HCT116 (cell line): ENCODE data around the gene MAGEF1. TPM values are rescaled to one million over a fixed set of nuclear protein-coding genes. Genes with fewer than 3 reads are reported as not detected.

Experiments used
- ATAC-seq: fragments of 200-7000 bp; cut with Tn5 transposase; 2 replicates; pipeline ENCODE4 v1.9.1; 2020; ENCODE audit warnings: mild to moderate bottlenecking, moderate library complexity
- BruUV-seq: library from RNA; stranded (reverse); fragments of 400-500 nt; replicated peaks from 2 replicates; lab custom pipeline; 2021; lab: Mats Ljungman, UMichigan
- CTCF ChIA-PET: fragments of 300-600 bp; sonication (Branson Sonifier 250); formaldehyde crosslinking; loops from one replicate; lab custom pipeline; 2021; ENCODE audit warnings: antibody characterized with exemption; lab: Charles Lee
- POLR2A ChIA-PET: fragments of 300-600, 350-600 bp; sonication (Branson Sonifier 250); formaldehyde crosslinking; loops from one replicate; lab custom pipeline; 2021; ENCODE audit warnings: antibody characterized with exemption; lab: Charles Lee
- RAD21 ChIA-PET, 2 experiments: fragments of 300-600 bp; sonication (Branson Sonifier 250); formaldehyde crosslinking; loops; one replicate each; lab custom pipeline; 2023; ENCODE audit warnings: low total read pairs in 2 of 2; ENCODE audit not compliant: uncharacterized antibody in 2 of 2, unreplicated experiment in 2 of 2, low non-redundant PET in 1 of 2; lab: Charles Lee
- DNase-seq: peaks from one replicate; pipeline ENCODE4 v3.0.0-alpha.2; 2010; ENCODE audit warnings: low read depth, low spot score
- H2AFZ ChIP-seq: fragments of 200-600 bp; shearing (Covaris generic), sonication (generic); 2 replicates; pipeline ENCODE4 v1.6.1; 2017; ENCODE audit warnings: low read depth, mixed run types, mixed read lengths, antibody characterized with exemption, low read length; ENCODE audit not compliant: poor library complexity, severe bottlenecking
- H3K27ac ChIP-seq: 2 replicates; pipeline ENCODE4 v1.5.1; 2012; ENCODE audit warnings: low read depth, low read length
- H3K27me3 ChIP-seq: fragments of 200-600 bp; sonication (generic); 2 replicates; pipeline ENCODE4 v1.6.1; 2016; ENCODE audit warnings: mixed run types, low read length, mixed read lengths; ENCODE audit not compliant: insufficient read depth
- H3K36me3 ChIP-seq, 2 experiments: fragments of 200-500 bp in 1 of 2; fragments of 200-600 bp in 1 of 2; sonication (Bioruptor generic) in 1 of 2; sonication (generic) in 1 of 2; 2 replicates each; pipeline versions ENCODE4 v1.5.1 to v1.6.1; 2014 to 2016; ENCODE audit warnings: low read length in 2 of 2, inconsistent platforms in 1 of 2, mixed read lengths in 1 of 2, mixed run types in 1 of 2; ENCODE audit not compliant: insufficient read depth in 2 of 2, control insufficient read depth in 1 of 2
- H3K4me1 ChIP-seq, 2 experiments: fragments of 200-600 bp in 1 of 2; sonication (generic) in 1 of 2; 2 replicates each; pipeline versions ENCODE4 v1.5.1 to v1.6.1; 2012 to 2017; ENCODE audit warnings: low read length in 2 of 2, inconsistent platforms in 1 of 2, mild to moderate bottlenecking in 1 of 2, mixed read lengths in 1 of 2, mixed run types in 1 of 2, moderate library complexity in 1 of 2; ENCODE audit not compliant: insufficient read depth in 2 of 2, control insufficient read depth in 1 of 2
- H3K4me2 ChIP-seq: fragments of 200-600 bp; sonication (generic); 2 replicates; pipeline ENCODE4 v1.6.1; 2017; ENCODE audit warnings: mixed run types, low read length, mixed read lengths
- H3K4me3 ChIP-seq, 2 experiments: fragments of 200-600 bp in 1 of 2; sonication (generic) in 1 of 2; replicated peaks in 1 of 2; 2 replicates each; pipeline ENCODE4 v1.5.1; 2011 to 2016; ENCODE audit warnings: low read length in 2 of 2, control low read depth in 1 of 2, low read depth in 1 of 2, mild to moderate bottlenecking in 1 of 2, mixed read lengths in 1 of 2, mixed run types in 1 of 2
- H3K79me2 ChIP-seq: fragments of 200-600 bp; sonication (generic); 2 replicates; pipeline ENCODE4 v1.6.1; 2017; ENCODE audit warnings: mild to moderate bottlenecking, mixed run types, low read length, moderate library complexity, mixed read lengths; ENCODE audit not compliant: insufficient read depth
- H3K9ac ChIP-seq: fragments of 200-600 bp; sonication (generic); 2 replicates; pipeline ENCODE4 v1.6.1; 2016; ENCODE audit warnings: low read length, mixed read lengths
- H3K9me2 ChIP-seq: fragments of 200-600 bp; sonication (generic), shearing (Covaris generic); 2 replicates; pipeline ENCODE4 v1.6.1; 2017; ENCODE audit warnings: mixed run types, mild to moderate bottlenecking, moderate library complexity; ENCODE audit not compliant: insufficient read depth
- H3K9me3 ChIP-seq, 2 experiments: fragments of 200-500 bp in 1 of 2; fragments of 200-600 bp in 1 of 2; sonication (Bioruptor generic) in 1 of 2; sonication (generic) in 1 of 2; 2 replicates each; pipeline ENCODE4 v1.6.1; 2014 to 2017; ENCODE audit warnings: low read length in 2 of 2, mixed read lengths in 2 of 2, inconsistent platforms in 1 of 2, low read depth in 1 of 2, mild to moderate bottlenecking in 1 of 2, mixed run types in 1 of 2, moderate library complexity in 1 of 2; ENCODE audit not compliant: control insufficient read depth in 1 of 2, insufficient read depth in 1 of 2
- H4K20me1 ChIP-seq: fragments of 200-600 bp; sonication (generic), shearing (Covaris generic); 2 replicates; pipeline ENCODE4 v1.6.1; 2017; ENCODE audit warnings: mixed run types, mild to moderate bottlenecking, moderate library complexity; ENCODE audit not compliant: insufficient read depth
- CBX3 ChIP-seq: IDR thresholded peaks from 2 replicates; pipeline ENCODE4 v1.6.1; 2012; ENCODE audit warnings: low read depth
- CEBPB ChIP-seq: IDR thresholded peaks from 2 replicates; pipeline ENCODE4 v1.6.1; 2012; ENCODE audit warnings: low read depth
- CTCF ChIP-seq, 3 experiments: fragments of 200-600 bp in 1 of 3; sonication (generic) in 1 of 3; IDR thresholded peaks in 2 of 3; conservative IDR thresholded peaks in 1 of 3; 2 replicates each; pipeline ENCODE4 v1.5.1; 2012 to 2017; ENCODE audit warnings: low read depth in 2 of 3, low read length in 2 of 3, antibody characterized with exemption in 1 of 3, borderline replicate concordance in 1 of 3, control low read depth in 1 of 3, mild to moderate bottlenecking in 1 of 3, mixed read lengths in 1 of 3, mixed run types in 1 of 3, moderate library complexity in 1 of 3; ENCODE audit not compliant: insufficient read depth in 1 of 3
- EGR1 ChIP-seq: IDR thresholded peaks from 2 replicates; pipeline ENCODE4 v1.6.1; 2012; ENCODE audit warnings: low read depth
- ELF1 ChIP-seq: IDR thresholded peaks from 2 replicates; pipeline ENCODE4 v1.6.1; 2012; ENCODE audit warnings: low read depth, borderline replicate concordance
- EZH2 ChIP-seq: fragments of 200-600 bp; sonication (generic); IDR thresholded peaks from 2 replicates; pipeline ENCODE4 v1.6.1; 2017; ENCODE audit warnings: antibody characterized with exemption, mixed run types
- EZH2phosphoT487 ChIP-seq: fragments of 200-600 bp; IDR thresholded peaks from 2 replicates; pipeline ENCODE4 v1.6.1; 2018; ENCODE audit warnings: antibody characterized with exemption, borderline replicate concordance
- JUND ChIP-seq: IDR thresholded peaks from 2 replicates; pipeline ENCODE4 v1.6.1; 2012
- POLR2A ChIP-seq: IDR thresholded peaks from 2 replicates; pipeline ENCODE4 v1.7.0; 2011; ENCODE audit warnings: borderline replicate concordance; ENCODE audit not compliant: insufficient read depth, insufficient read length; ENCODE audit errors: extremely low read depth
- POLR2AphosphoS5 ChIP-seq: IDR thresholded peaks from 2 replicates; pipeline ENCODE4 v1.6.1; 2011; ENCODE audit warnings: mild to moderate bottlenecking, low read depth, low read length, moderate library complexity
- RAD21 ChIP-seq: IDR thresholded peaks from 2 replicates; pipeline ENCODE4 v1.6.1; 2012; ENCODE audit warnings: low read depth, mild to moderate bottlenecking
- SIN3A ChIP-seq: IDR thresholded peaks from 2 replicates; pipeline ENCODE4 v1.6.1; 2012; ENCODE audit warnings: low read depth
- SP1 ChIP-seq: IDR thresholded peaks from 2 replicates; pipeline ENCODE4 v1.6.1; 2012; ENCODE audit warnings: low read depth
- SRF ChIP-seq: IDR thresholded peaks from 2 replicates; pipeline ENCODE4 v1.6.1; 2012; ENCODE audit warnings: low read depth
- TCF7L2 ChIP-seq: IDR thresholded peaks from 2 replicates; pipeline ENCODE4 v1.7.0; 2011; ENCODE audit warnings: borderline replicate concordance, inconsistent platforms; ENCODE audit not compliant: insufficient read depth, insufficient read length; ENCODE audit errors: extremely low read depth
- YY1 ChIP-seq: IDR thresholded peaks from 2 replicates; pipeline ENCODE4 v1.6.1; 2011; ENCODE audit warnings: low read length, low read depth, moderate library complexity, mild to moderate bottlenecking; ENCODE audit not compliant: insufficient replicate concordance; ENCODE audit errors: extremely low read depth
- ZBTB33 ChIP-seq: IDR thresholded peaks from 2 replicates; pipeline ENCODE4 v1.6.1; 2011; ENCODE audit warnings: mild to moderate bottlenecking, low read length, moderate library complexity; ENCODE audit not compliant: insufficient replicate concordance; ENCODE audit errors: extremely low read depth
- ZNF274 ChIP-seq: fragments of 200-500 bp; sonication (Bioruptor generic); IDR thresholded peaks from 2 replicates; pipeline ENCODE4 v1.6.1; 2014; ENCODE audit warnings: mild to moderate bottlenecking, low read depth, low read length, inconsistent platforms
- intact Hi-C: fragments of 100-400 bp; cut with micrococcal nuclease; formaldehyde crosslinking; loops from 2 replicates; pipeline ENCODE4 v1.10.0; 2022
- total RNA-seq: library from RNA; stranded (reverse); gene quantifications from one replicate; pipeline ENCODE4 v1.2.1, GENCODE V29; 2021; ENCODE audit not compliant: unreplicated experiment

Gene MAGEF1
- total RNA-seq, 1 experiment from 2014 or later: 44.1 TPM

GRCh38 chr3:184731786-184732537 lies 20.1 kb upstream of the MAGEF1 start (continued):
- no peak for TF ChIP-seq ZBTB33
- no peak for TF ChIP-seq POLR2A
- no peak for TF ChIP-seq RAD21
- no peak for TF ChIP-seq YY1
- TF ChIP-seq JUND: no peak
- TF ChIP-seq CBX3: no peak
- TF ChIP-seq POLR2AphosphoS5: no peak
- no peak for TF ChIP-seq EZH2
- no peak for TF ChIP-seq SP1
- no peak for TF ChIP-seq ZNF274
- no peak for TF ChIP-seq CEBPB

- H2AFZ ChIP-seq: no peak overlapping the region
- no peaks in the 10 kb centered on the region for H3K9me2 ChIP-seq
- no TSS peak for BruUV-seq
- ChIA-PET POLR2A (no interaction called here), CTCF (no interaction called here), RAD21 (no interaction called here)
- intact Hi-C loops: no loop called here
- no peaks in the 10 kb centered on the region for H3K27me3 ChIP-seq
- H3K9ac ChIP-seq: no peak overlapping the region
- DNase-seq: no peak
- H3K4me1 ChIP-seq: peaks cover 0 to 8% of the 10 kb centered on the region in 2 experiments; a peak in 2 of 4 replicates
- H4K20me1 ChIP-seq: no peaks in the 10 kb centered on the region
- no peak overlapping the region for H3K4me2 ChIP-seq
- H3K9me3 ChIP-seq: no peaks in the 10 kb centered on the region
- H3K79me2 ChIP-seq: no peaks in the 10 kb centered on the region
- no peaks in the 10 kb centered on the region for H3K36me3 ChIP-seq
- no peak for ATAC-seq
- TF ChIP-seq SRF: no peak
- no peak for TF ChIP-seq EZH2
- TF ChIP-seq ELF1: no peak
- TF ChIP-seq CEBPB: no peak
- TF ChIP-seq SIN3A: no peak
- TF ChIP-seq EZH2phosphoT487: no peak
- TF ChIP-seq SP1: no peak
- TF ChIP-seq ZBTB33: no peak
- TF ChIP-seq ZNF274: no peak
- TF ChIP-seq CBX3: no peak
- no peak for TF ChIP-seq RAD21
- no peak for TF ChIP-seq EGR1
- TF ChIP-seq CTCF (IDR thresholded peaks at IDR 0.05 in 2 of 3, conservative IDR thresholded peaks at IDR 0.05 in 1 of 3; ENCODE audit: borderline replicate concordance in 1 of 3, insufficient read depth in 1 of 3, low read depth in 2 of 3, low read length in 2 of 3): no peak
- no peak for TF ChIP-seq TCF7L2
- no peak overlapping the region for H3K27ac ChIP-seq
- H3K4me3 ChIP-seq: no peak overlapping the region
Measured at GRCh38 chr3:184730924-184731323, 19.1 kb upstream of the MAGEF1 start.
